HG02798 (cell line): ENCODE measurements around the gene CRY1.
"Not testable (repeated sequence)": the region's sequence is repeated elsewhere in the genome, so short reads cannot be mapped to it uniquely, and the experiment has no call there.

ENCODE experiments used
- ATAC-seq: cut with Tn5 transposase; IDR thresholded peaks from one replicate; pipeline ENCODE4 v1.9.1; 2021; ENCODE audit warnings: mild to moderate bottlenecking; ENCODE audit not compliant: unreplicated experiment, poor library complexity

CRY1 gene

GRCh38 chr12:107019546-107019945 lies 73.8 kb downstream of the CRY1 start:
- ATAC-seq, result no peak

- ATAC-seq, result no peak
Measured at GRCh38 chr12:107017042-107017441, 76.3 kb downstream of the CRY1 start.

GRCh38 chr12:107014055-107014454 lies 79.3 kb downstream of the CRY1 start:
- no peak for ATAC-seq

- no peak for ATAC-seq
Measured at GRCh38 chr12:107012736-107013425, 80.5 kb downstream of the CRY1 start.

GRCh38 chr12:107011519-107011918 lies 81.8 kb downstream of the CRY1 start:
- ATAC-seq, result no peak

- no peak for ATAC-seq
Measured at GRCh38 chr12:107007411-107007810, 85.9 kb downstream of the CRY1 start.

GRCh38 chr12:107002665-107003064 lies 90.7 kb downstream of the CRY1 start:
- not testable (repeated sequence) for ATAC-seq

GRCh38 chr12:106999446-106999845 lies 93.9 kb downstream of the CRY1 start:
- ATAC-seq, result no peak

- ATAC-seq, result no peak
Measured at GRCh38 chr12:106997916-106998315, 95.4 kb downstream of the CRY1 start.

- ATAC-seq, result not testable (repeated sequence)
Measured at GRCh38 chr12:106996102-106996501, 97.2 kb downstream of the CRY1 start.

GRCh38 chr12:106994579-106995220 lies 98.6 kb downstream of the CRY1 start:
- ATAC-seq, result no peak

- no peak for ATAC-seq
Measured at GRCh38 chr12:106987846-106988245, 105.5 kb downstream of the CRY1 start.

- ATAC-seq, result peak; percentile 96
Measured at GRCh38 chr12:106986625-106987389, 106.5 kb downstream of the CRY1 start, which contains the start of gene MTERF2. MTERF2 (minus strand) TSS chr12:106987146; CDS start chr12:106978714, 8,432 bp downstream.

GRCh38 chr12:106986135-106986534 lies 107.2 kb downstream of the CRY1 start:
- ATAC-seq, result no peak

GRCh38 chr12:106985479-106985878 lies 107.9 kb downstream of the CRY1 start:
- ATAC-seq, result no peak

- no peak for ATAC-seq
Measured at GRCh38 chr12:106984588-106985137, 108.7 kb downstream of the CRY1 start.

GRCh38 chr12:106982229-106982628 lies 111.1 kb downstream of the CRY1 start:
- ATAC-seq, result no peak

GRCh38 chr12:106981788-106982187 lies 111.6 kb downstream of the CRY1 start:
- ATAC-seq, result no peak

- no peak for ATAC-seq
Measured at GRCh38 chr12:106980944-106981343, 112.4 kb downstream of the CRY1 start.

GRCh38 chr12:106978035-106978800 lies 115.1 kb downstream of the CRY1 start:
- no peak for ATAC-seq
